Upper lobe of left lung (tissue), 6 donors: ENCODE data around the gene OR10X1. TPM values are rescaled to one million over a fixed set of nuclear protein-coding genes. Genes with fewer than 3 reads are reported as not detected.

Experiments used
- ATAC-seq, 2 donors: fragments of 200-7000 bp; cut with Tn5 transposase; one replicate each; pipeline ENCODE4 v1.9.1; 2022; ENCODE audit warnings: mild to moderate bottlenecking in 2 of 2, moderate library complexity in 2 of 2; ENCODE audit not compliant: low FRiP score in 2 of 2
- DNase-seq, 2 donors: peaks; one replicate each; pipeline ENCODE4 v3.0.0-alpha.2; 2019 to 2020
- H3K27ac ChIP-seq, 4 donors: fragments of 200-600 bp; sonication (generic); one replicate each; pipeline ENCODE4 v1.5.1; 2016 to 2019
- H3K27me3 ChIP-seq, 4 donors: fragments of 200-600 bp; sonication (generic); one replicate each; pipeline ENCODE4 v1.5.1; 2017 to 2019
- H3K36me3 ChIP-seq, 4 donors: fragments of 200-600 bp; sonication (generic); one replicate each; pipeline ENCODE4 v1.5.1; 2016 to 2019
- H3K4me1 ChIP-seq, 4 donors: fragments of 200-600 bp; sonication (generic); one replicate each; pipeline ENCODE4 v1.5.1; 2018 to 2019
- H3K4me3 ChIP-seq, 4 donors: fragments of 200-600 bp; sonication (generic); one replicate each; pipeline ENCODE4 v1.5.1; 2017 to 2019; ENCODE audit warnings: mild to moderate bottlenecking in 2 of 4, moderate library complexity in 1 of 4
- H3K9me3 ChIP-seq, 4 donors: fragments of 200-600 bp; sonication (generic); one replicate each; pipeline ENCODE4 v1.5.1; 2018 to 2019
- CTCF ChIP-seq, 6 experiments: fragments of 450-650 bp in 4 of 6; fragments of 200-600 bp in 2 of 6; sonication (generic) in 2 of 6; IDR thresholded peaks; one replicate each; pipeline ENCODE4 v1.5.1; 2016 to 2019; ENCODE audit warnings: antibody characterized with exemption in 6 of 6
- EP300 ChIP-seq, 4 donors: sonication (generic); formaldehyde crosslinking; IDR thresholded peaks; one replicate each; pipeline ENCODE4 v1.5.1; 2017; ENCODE audit warnings: antibody characterized with exemption in 4 of 4, control low read depth in 2 of 4
- POLR2A ChIP-seq, 4 donors: fragments of 450-650 bp; IDR thresholded peaks; one replicate each; pipeline ENCODE4 v1.5.1; 2016 to 2017; ENCODE audit warnings: antibody characterized with exemption in 4 of 4, mild to moderate bottlenecking in 2 of 4
- POLR2AphosphoS5 ChIP-seq, 2 donors: sonication (generic); formaldehyde crosslinking; IDR thresholded peaks; one replicate each; pipeline ENCODE4 v1.5.1; 2017; ENCODE audit warnings: antibody characterized with exemption in 2 of 2
- WGBS, 2 donors: methylation state at CpG; one replicate each; pipeline ENCODE4 v1.1.5; 2017 to 2018; 5-methylcytosine and 5-hydroxymethylcytosine counted together
- total RNA-seq, 6 donors: library from RNA; depleted of rRNA in 4 of 6; stranded (reverse); fragments of >200 nt in 4 of 6; gene quantifications; one replicate each; pipeline versions ENCODE4 v1.1.0 to v1.2.1, GENCODE V29; 2016 to 2021
- donor health status: DM: no; HTN: no; CAD: no; lungs with moderate emphysema.
- donor health status: DM: no; HTN: yes; CAD: no; lungs with severe emphysema.

The OR10X1 gene, protein sequence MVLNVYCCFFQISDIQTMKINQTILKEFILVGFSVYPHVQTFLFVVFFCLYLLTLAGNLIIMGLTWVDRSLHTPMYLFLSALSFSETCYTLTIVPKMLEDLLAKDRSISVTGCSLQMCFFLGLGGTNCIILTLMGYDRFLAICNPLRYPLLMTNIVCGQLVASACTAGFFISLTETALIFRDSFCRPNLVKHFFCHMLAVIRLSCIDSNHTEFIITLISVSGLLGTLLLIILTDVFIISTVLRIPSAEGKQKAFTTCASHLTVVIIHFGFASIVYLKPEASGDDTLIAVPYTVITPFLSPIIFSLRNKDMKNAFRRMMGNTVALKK
- total RNA-seq = not detected

DNA sequence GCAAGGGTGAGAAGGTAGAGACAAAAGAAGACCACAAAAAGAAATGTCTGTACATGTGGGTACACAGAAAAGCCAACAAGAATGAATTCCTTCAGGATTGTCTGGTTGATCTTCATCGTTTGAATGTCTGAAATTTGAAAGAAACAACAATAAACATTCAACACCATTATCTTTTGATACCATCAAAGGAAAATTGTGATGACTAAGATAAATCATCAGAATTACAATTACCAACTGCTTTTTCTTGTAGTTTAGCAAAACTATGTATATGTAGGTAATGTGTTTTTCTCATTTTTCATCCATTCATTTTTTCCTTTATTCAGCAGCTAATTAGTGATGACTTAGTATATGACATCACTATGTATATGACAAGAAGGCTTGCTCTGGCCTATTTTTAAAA lies at the start of gene OR10X1:
Gene OR10X1, minus strand, starts transcription at position 167 of the 400 bp plus-strand sequence. Its CDS starts 0 bp downstream, at position 167.
- Histone ChIP-seq H3K4me1 (no peaks in the 10 kb centered on the region), H3K4me3 (no peak within 1 kb of the TSS), H3K27me3 (no peaks in the 10 kb centered on the region), H3K27ac (no peak within 1 kb of the TSS), H3K36me3 (no peaks in the 10 kb centered on the region), H3K9me3 (no peaks in the 10 kb centered on the region)
- WGBS, 2 donors = 68 to 79% methylated on average over 1 of the region's 1 CpG
- DNase-seq (no peak), ATAC-seq (no peak)
- TF ChIP-seq EP300 (IDR thresholded peaks at IDR 0.05) = no peak
- TF ChIP-seq POLR2A (IDR thresholded peaks at IDR 0.05) = no peak

DNA sequence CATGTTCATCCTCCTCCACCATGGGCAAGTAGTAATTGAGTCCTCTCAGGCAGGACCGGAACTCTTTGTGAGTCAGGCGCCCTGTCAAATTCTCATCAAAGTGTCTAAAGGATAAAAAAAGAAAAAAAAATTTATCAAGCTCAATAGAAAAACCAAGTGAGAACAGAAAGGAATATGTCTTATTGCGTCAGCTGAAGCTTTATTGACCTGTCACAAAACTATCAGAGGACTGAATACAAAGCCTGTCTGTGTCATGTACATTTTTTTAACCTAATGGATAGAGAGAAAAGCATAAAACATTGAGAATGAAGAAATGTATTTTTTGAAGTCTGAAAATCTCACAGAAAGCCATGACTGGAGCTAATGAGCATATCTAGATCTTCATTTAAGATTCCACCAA lies 34.1 kb upstream of the OR10X1 start:
- ATAC-seq (no peak), DNase-seq (no peak)
- Histone ChIP-seq H3K27ac (no peak overlapping the region), H3K36me3 (no peaks in the 10 kb centered on the region), H3K4me1 (no peaks in the 10 kb centered on the region), H3K9me3 (no peaks in the 10 kb centered on the region), H3K4me3 (no peak overlapping the region), H3K27me3 (no peaks in the 10 kb centered on the region)
- TF ChIP-seq POLR2AphosphoS5 (IDR thresholded peaks at IDR 0.05) = no peak
- 93 to 98% methylated on average over 3 of the region's 3 CpGs for WGBS, 2 donors

DNA sequence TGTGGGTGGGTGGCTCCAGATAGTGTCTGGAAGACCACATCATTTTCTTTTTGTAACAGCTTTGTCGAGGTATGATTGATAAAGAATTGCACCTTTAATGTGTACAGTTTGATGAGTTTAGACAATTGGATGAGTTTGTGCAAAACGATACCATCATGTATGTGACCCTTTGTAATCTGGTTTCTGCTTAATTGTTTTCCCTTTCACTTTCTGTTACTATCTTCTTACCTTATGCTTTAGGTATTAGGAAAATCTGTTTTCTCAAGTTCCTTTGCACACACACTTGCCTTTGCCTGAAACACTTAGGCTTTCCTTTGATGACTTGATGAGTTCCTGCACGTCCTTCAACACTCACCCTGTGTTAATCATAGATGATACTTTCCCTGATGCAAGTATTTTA lies 32.2 kb upstream of the OR10X1 start:
- TF ChIP-seq CTCF (IDR thresholded peaks at IDR 0.05) (no peak), EP300 (IDR thresholded peaks at IDR 0.05) (no peak), POLR2A (IDR thresholded peaks at IDR 0.05) (no peak), POLR2AphosphoS5 (IDR thresholded peaks at IDR 0.05) (no peak)
- no peak for ATAC-seq
- Histone ChIP-seq H3K27me3 (no peaks in the 10 kb centered on the region), H3K27ac (no peak overlapping the region), H3K9me3 (no peaks in the 10 kb centered on the region), H3K36me3 (no peaks in the 10 kb centered on the region), H3K4me3 (no peak overlapping the region), H3K4me1 (no peaks in the 10 kb centered on the region)
- DNase-seq = no peak
- 62 to 75% methylated on average over 3 of the region's 3 CpGs for WGBS, 2 donors

- Histone ChIP-seq H3K36me3 (no peaks in the 10 kb centered on the region), H3K9me3 (no peaks in the 10 kb centered on the region), H3K27ac (no peak overlapping the region), H3K4me1 (no peaks in the 10 kb centered on the region), H3K4me3 (no peak overlapping the region), H3K27me3 (no peaks in the 10 kb centered on the region)
- DNase-seq = no peak
- 69 to 93% methylated on average over 1 of the region's 1 CpG for WGBS, 2 donors
- TF ChIP-seq POLR2AphosphoS5 (IDR thresholded peaks at IDR 0.05) = no peak
- no peak for TF ChIP-seq EP300 (IDR thresholded peaks at IDR 0.05)
- no peak for TF ChIP-seq POLR2A (IDR thresholded peaks at IDR 0.05)
- no peak for TF ChIP-seq CTCF (IDR thresholded peaks at IDR 0.05)
- peak in 1 of 2 donors; percentile 46 for ATAC-seq
Measured at GRCh38 chr1:158607296-158607695, 27.6 kb upstream of the OR10X1 start.

- Histone ChIP-seq H3K9me3 (no peaks in the 10 kb centered on the region), H3K27me3 (no peaks in the 10 kb centered on the region), H3K27ac (no peak within 1 kb of the TSS), H3K4me1 (no peaks in the 10 kb centered on the region), H3K4me3 (no peak within 1 kb of the TSS), H3K36me3 (no peaks in the 10 kb centered on the region)
- ATAC-seq (no peak), DNase-seq (no peak)
- TF ChIP-seq POLR2AphosphoS5 (IDR thresholded peaks at IDR 0.05) (no peak), EP300 (IDR thresholded peaks at IDR 0.05) (no peak)
- WGBS, 2 donors = 58 to 80% methylated on average over 1 of the region's 1 CpG
Measured at GRCh38 chr1:158604968-158605367, 25.3 kb upstream of the OR10X1 start, which contains the start of gene OR10Z1. OR10Z1 (plus strand) TSS chr1:158605268; CDS start chr1:158606439, 1,171 bp downstream.

DNA sequence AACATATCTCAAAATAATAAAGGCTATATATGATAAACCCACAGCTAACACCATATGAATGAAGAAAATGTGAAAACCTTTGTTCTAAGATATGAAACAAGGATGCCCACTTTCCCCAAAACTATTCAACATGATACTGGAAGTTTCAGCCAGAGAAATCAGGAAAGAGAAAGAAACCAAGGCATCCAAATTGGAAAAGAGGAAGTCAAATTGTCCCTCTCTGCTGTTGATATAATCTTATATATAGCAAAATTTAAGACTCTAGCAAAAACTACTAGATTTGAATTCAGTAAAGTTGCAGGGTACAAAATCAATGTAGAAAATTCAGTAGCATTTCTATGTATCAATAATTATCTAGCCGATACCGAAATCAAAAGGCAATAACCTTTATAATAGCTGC lies 21.0 kb upstream of the OR10X1 start:
- no peak for DNase-seq
- 89 to 98% methylated on average over 2 of the region's 2 CpGs for WGBS, 2 donors
- Histone ChIP-seq H3K4me3 (no peak overlapping the region), H3K27ac (no peak overlapping the region), H3K36me3 (no peaks in the 10 kb centered on the region), H3K4me1 (no peaks in the 10 kb centered on the region), H3K9me3 (peaks cover 3 to 22% (median 15%) of the 10 kb centered on the region in 4 donors), H3K27me3 (no peaks in the 10 kb centered on the region)
- TF ChIP-seq CTCF (IDR thresholded peaks at IDR 0.05) = no peak
- TF ChIP-seq POLR2A (IDR thresholded peaks at IDR 0.05) = no peak
- no peak for TF ChIP-seq EP300 (IDR thresholded peaks at IDR 0.05)
- TF ChIP-seq POLR2AphosphoS5 (IDR thresholded peaks at IDR 0.05) = no peak
- ATAC-seq = no peak
